Testis (tissue), 2 donors: Measurements from ENCODE around the gene P4HTM.

Experiments
- CTCF ChIP-seq, 3 experiments: fragments of 450-650 bp in 2 of 3; fragments of 200-600 bp in 1 of 3; sonication (generic) in 1 of 3; IDR thresholded peaks; one replicate each; pipeline ENCODE4 v1.5.1; 2016 to 2019; ENCODE audit warnings: antibody characterized with exemption in 3 of 3, mild to moderate bottlenecking in 2 of 3, moderate library complexity in 1 of 3
- POLR2A ChIP-seq: fragments of 450-650 bp; IDR thresholded peaks from one replicate; pipeline ENCODE4 v1.6.1; 2017; ENCODE audit warnings: antibody characterized with exemption, mild to moderate bottlenecking, moderate library complexity

DNA sequence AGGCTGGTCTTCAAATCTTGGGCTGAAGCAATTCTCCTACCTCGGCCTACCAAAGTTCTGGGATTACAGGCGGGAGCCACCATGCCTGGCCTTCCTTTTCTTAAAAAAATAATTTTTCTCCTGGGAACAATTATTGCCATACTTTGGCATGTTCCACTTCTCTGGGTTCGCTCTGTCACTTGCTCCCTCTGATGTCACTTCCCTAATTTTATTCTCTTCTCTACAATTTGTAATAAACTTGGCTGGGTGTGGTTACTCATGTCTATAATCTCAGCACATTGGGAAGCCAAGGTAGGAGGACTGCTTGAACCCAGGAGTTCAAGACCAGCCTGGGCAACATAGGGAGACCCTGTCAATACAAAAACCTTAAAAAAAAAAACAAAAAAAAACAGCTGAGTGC lies 45.2 kb downstream of the P4HTM start:
- no peak for TF ChIP-seq POLR2A
- TF ChIP-seq CTCF (IDR thresholded peaks at IDR 0.05): no peak
